Pons (tissue), 1 donor: Measurements from ENCODE around the gene FBLN7.
A peak's percentile ranks its signal among the peaks of the same experiment; 100 is the strongest.
"Not testable (repeated sequence)": the region's sequence is repeated elsewhere in the genome, so short reads cannot be mapped to it uniquely, and the experiment has no call there.

Experiments
- DNase-seq: peaks from one replicate; pipeline ENCODE4 v3.0.0-alpha.2; 2016; ENCODE audit warnings: low spot score

Gene FBLN7

DNA sequence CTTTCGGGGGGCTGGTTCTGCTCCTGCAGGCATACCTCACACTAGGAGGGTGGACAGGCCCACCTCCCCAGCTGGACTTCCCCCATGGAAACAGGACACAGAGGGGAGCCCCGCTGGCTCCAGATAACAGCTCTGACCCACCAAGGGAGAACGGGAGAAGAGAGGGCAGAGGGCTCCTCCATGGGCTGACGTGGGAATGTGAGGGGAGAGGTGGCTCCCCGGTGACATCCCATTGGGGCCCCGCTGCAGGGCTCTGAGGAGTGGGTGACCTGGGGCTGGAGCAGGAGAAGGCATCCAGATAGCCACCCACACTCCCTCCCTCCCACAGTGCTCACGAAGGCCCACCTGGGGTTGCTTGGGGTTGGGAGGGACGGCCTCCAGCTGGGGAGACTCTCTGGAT, 45.9 kb downstream of the FBLN7 start:
- no peak for DNase-seq

DNA sequence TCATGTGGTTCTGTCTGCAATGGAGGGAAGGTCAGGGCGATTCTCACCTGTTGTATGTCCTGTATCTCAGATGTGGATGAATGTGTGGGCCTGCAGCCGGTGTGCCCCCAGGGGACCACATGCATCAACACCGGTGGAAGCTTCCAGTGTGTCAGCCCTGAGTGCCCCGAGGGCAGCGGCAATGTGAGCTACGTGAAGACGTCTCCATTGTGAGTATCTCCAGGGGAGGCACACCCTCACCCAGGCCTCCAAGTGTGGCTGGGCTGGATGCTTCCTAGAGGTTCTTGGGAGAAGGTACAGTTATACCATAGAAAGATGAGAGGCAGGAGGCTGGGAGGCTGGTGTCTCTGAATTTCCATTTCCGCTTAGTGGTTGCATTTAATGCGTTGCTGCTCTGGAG, 46.9 kb downstream of the FBLN7 start:
- no peak for DNase-seq

DNA sequence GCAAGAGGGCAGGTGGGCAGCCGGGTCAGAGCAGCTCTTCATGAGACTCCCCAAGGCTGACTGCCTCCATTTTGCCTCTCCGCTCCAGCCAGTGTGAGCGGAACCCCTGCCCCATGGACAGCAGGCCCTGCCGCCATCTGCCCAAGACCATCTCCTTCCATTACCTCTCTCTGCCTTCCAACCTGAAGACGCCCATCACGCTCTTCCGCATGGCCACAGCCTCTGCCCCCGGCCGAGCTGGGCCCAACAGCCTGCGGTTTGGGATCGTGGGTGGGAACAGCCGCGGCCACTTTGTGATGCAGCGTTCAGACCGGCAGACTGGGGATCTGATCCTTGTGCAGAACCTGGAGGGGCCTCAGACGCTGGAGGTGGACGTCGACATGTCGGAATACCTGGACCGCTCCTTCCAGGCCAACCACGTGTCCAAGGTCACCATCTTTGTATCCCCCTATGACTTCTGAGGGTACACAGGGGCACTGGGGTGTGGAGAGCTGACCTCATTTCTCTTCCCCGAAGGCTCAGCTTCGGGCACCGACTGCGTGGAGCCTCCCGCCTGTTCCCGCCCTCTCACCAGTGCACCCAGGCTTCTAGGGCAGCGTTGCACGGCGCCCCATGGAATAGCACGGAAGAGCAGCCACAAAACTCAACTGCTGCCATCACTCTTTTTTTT, 49.0 kb downstream of the FBLN7 start:
- no peak for DNase-seq

DNA sequence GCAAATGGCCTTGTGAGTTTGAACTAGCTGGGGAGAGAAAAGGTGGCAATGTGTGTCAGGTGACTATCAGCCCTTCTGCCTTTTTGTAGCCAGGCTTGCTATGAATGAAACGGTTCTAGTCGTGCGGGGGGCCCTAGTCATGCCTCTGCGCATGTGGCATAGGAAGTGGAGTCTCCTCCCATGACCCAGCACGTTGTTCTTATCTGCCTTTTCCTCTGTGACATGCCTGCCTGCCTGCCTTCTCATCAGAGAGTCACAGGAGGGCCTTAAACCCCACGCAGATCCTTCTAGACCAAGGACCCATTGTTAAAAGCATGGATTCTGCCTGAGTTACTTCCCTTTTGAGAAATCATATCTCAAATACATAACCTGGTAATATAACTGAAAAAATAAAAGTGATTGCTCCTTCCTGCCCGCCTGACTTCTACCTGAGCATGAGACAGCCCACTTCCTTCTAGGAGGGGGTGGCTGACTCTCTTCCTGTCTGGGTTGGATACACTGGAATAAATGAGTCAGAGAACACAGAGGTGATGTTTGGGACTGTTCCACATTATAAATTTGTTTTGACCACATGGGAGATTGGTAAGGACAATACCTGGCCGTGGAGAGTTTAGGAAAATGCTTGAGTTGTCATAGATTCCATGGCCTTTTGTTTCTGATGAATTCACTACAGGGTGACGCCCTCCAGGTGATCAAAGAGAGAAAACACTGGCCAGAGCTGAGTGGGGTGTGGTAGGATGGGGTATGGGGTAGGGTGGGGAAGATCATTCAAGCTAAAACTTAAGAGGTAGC, 49.8 kb downstream of the FBLN7 start:
- no peak for DNase-seq

DNA sequence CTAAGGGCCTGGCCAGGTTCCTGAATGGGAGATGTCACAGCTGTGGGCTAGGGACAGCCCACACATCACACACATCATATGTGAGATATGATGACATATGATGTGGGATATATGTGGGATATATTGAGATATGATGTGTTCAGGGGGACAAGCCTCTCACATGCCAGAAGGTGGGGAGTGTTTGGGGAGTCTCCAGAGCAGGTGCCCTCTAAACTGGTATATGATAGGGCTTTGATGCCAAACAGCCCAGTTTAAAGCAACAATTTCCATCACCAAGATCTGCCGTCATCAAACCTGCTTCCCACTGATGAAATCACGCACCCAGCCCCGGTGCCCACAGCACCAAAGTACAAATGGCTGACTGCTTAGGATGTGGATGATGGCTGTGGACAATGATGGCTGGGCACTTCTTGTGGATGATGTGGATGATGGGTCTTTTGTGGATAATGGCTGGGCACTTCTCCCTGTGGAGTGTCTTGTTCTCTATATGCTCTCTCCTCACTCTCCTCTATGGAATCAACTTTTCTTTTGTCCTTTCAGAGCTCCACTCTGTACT, 50.9 kb downstream of the FBLN7 start:
- no peak for DNase-seq

DNA sequence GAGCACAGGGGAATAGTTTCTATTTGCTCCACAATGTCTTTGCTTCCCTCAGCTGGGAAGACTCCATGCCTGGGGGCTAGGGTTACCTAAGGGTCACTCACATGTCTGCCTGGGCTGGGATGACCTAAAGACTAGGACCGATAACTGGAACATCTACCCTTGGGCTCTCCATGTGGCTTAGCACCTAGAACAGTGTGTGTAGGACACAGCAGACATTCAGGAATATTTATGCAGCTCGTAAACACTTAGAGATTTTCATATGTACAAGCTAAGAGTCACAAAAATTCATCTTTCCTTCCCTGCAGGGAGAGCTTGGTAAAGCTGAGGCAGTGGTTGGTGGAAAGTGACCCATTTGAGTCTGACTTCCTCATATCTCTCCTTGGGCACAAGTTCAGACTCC, 55.8 kb downstream of the FBLN7 start:
- DNase-seq = no peak

DNA sequence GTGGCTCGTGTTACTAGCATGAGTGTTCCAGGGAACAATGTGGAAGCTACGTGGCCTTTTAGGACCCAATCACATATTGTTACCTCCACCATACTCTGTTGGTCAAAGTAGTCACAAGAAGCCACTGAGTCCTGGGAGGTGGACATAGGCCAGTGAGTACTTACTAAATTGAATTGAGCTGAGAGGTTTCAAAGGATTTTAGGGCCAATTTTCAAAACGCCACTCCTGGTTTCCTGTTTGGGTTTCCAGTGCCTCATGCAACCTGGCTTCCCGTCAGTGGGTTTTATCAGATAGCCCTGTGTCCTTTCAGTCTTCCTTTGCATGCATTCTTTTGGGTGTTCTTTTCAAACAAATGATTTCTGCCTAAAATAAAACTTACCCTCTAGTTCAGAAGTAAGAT, 56.3 kb downstream of the FBLN7 start:
- DNase-seq = no peak

DNA sequence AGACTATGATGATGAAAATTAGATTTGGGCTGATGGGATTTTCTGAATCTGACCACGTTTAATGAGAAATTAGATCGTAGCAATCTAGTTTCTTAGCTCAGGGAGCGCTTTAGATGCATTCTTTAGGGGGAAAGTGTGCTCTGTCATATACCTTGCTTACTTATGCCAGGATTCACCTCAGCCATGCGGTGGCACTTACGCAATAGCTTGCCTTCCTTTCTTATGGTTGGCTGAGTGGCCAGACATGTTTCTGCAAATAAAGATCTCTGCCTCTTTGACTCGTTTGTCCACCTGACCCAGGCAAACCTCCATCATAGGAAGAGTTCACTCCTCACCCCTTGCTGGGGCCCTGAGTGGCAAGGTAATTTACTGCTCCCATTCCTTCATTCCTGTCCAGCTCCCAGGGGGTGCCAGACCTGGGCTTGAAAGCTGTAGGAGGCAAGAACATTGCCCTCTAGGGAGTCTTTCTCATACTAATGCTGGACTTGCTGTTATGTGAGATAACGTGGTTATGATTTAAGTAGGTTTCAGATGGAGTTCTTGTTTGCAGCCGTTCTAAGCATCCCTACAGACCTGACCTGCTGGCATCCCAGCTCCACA, 57.1 kb downstream of the FBLN7 start:
- no peak for DNase-seq

DNA sequence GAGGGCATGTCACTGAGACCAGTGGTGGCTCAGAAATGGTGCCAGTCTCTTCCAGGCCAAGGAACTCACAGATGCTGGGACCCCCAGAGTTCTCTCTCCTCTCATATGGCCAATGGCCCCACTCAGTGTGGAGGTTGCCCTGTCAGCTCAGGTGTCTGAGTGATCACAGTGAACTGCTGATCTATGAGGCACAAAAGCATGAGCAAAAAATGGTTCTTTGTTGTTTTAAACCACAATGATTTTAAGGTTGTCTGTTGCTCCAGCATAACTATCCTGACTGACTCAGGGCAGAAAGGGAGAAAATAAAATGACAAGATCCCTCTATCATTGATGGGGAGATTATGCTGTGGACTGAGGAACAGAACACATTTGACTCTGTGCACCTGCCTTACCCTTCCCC, 57.8 kb downstream of the FBLN7 start:
- DNase-seq = no peak

DNA sequence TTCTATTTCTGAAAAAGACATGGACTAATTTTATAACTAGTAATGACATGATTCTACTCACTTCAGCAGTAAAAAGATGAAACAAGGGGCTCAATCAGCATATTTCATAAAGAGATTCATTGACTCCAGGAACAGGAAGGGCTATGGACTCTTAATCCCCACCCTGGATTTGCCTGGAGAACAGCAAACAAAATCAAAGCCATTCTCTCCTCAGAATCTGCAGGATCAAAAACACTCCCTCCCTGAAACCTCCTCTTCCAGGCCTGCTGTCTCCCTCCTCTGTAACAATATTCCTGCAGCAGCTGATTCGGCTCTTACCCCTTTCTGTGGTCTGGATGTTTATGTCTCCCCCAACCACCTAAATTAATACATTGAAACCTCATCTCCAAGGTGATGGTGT, 59.7 kb downstream of the FBLN7 start:
- no peak for DNase-seq

DNA sequence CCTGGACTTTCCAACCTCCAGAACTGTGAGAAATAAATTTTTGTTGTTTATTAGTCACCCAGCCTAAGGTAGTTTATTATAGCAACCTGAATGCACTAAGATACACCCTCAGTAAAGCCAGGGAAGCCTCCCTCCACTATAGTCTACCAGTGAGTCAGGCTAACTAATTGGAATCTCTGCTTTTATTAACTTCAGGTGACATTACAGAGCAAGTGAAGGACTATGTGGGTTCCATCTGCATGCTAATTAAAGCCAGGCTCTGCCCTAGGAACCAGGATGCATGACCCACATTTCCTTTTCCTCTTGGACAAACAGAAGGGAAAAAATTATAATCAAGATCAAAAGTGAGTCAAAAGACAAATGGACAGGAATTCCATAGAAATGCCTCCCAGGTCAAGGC, 60.6 kb downstream of the FBLN7 start:
- no peak for DNase-seq

DNA sequence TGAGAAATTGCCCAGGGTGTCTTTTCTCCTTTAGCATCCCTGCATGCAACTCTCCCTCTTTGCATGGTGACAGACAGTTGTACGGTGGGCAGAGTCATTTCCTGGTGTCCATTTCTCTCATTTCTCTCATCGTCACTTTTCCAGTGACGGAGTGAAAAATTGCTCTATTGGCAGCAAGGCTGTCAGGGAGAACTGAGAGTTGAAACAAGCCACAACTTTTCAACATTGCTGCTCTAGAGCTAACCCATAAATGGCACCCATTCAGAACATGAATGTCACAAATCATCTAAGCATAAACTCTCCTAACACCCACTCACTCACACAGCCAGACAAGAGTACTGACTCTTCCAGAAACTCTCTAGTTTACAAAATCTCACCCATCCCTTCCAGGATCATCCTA, 61.0 kb downstream of the FBLN7 start:
- no peak for DNase-seq

DNA sequence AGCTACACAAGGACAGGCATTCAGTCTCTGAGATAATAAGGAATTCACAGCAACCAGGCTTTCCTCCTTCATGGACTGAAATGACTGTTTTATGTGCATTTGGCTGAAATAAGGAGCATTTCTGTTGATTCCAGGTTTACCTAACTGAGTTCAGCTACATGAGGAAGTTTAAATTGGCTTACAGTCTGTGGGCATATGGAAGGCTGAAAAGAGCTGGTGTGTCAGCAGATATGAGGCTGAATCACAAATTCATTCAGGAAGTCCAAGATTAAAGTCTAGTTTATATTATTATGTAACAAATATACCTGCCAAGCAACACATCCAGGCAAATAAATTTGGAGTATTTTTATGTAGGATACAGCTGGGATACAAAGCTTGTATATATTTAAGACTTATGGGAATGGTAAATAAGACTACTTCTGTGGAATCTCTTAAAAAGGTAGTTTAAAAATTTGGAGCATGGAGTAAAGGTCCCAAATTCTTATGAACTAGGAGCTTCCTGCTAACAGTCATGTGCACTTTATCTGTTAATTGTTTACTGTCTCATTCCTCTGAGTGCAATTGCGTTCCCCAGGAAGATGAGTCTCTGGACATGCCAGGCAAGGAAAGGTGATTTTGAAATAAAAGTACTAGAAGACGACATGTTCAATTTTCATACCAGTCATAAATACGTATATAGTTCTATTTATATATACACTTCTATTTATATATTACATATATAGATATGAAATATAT, 63.7 kb downstream of the FBLN7 start:
- DNase-seq = peak; percentile 8

DNA sequence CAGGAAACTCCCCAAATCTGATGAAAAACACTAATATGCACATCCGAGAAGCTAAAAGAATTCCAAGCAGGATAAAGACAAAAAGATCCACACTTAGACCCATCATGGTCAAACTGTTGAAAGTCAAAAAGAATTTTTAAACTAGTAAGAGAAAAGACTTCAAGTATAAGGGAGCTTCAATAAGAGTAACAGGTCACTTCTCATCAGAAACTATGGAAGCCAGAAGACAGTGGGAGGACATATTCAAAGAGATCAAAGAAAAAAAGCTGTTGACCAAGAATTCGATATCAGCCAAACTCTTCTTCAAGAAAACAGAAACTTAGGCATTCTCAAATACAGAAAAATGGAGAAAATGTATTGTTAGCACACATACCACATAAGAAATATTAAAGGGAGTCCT, 66.2 kb downstream of the FBLN7 start:
- no peak for DNase-seq

DNA sequence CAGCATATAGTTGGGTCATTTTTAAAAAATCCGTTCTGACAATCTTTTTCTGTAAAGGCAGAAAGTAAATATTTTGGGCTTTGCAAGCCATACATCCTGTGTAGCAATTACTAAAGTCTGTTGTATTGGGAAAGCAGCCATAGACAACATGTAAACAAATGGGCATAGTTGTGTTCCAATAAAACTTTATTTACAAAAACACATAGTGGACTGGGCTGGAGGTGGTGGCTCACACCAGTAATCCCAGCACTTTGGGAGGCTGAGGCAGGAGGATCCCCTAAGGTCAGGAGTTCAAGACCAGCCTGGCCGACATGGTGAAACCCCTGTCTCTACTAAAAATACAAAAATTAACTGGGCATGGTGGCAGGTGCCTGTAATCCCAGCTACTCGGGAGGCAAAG, 69.7 kb downstream of the FBLN7 start:
- not testable (repeated sequence) for DNase-seq

DNA sequence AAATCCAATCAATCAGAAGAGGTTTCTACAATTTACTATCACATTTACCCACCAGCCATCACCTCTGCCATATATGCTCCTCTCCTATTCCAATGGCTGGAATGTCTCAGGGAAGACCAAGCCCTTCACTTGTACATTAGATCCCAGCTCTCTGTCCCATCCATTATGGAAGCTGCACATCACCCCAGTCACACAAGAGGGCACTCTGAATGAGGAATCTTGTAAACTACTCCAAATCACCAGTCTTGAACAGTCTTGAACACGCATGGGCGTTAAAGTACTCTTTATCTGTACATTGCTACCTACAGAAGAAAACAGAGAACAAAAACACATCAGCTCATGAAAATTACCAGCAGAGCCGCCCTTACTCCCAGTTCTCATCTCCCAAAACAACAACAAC, 78.0 kb downstream of the FBLN7 start:
- peak; percentile 14 for DNase-seq

DNA sequence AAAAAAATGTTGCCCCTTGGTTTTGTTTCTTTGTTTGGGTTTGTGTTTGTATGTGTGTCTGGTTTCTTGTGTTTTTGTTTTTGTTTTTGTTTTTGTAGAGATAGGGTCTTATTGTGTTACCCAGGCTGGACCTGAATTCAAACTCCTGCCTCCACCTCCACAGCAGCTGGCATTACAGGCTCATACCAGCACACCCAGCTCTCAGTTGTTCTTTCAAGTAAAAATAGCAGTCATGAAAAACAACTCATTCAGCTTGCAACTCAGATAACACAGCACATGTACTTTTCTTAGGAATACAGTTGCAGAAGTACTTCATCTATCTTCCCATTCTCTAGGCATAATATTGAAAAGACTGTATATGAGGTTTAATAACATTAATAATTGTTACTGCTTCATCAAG, 79.7 kb downstream of the FBLN7 start:
- no peak for DNase-seq

DNA sequence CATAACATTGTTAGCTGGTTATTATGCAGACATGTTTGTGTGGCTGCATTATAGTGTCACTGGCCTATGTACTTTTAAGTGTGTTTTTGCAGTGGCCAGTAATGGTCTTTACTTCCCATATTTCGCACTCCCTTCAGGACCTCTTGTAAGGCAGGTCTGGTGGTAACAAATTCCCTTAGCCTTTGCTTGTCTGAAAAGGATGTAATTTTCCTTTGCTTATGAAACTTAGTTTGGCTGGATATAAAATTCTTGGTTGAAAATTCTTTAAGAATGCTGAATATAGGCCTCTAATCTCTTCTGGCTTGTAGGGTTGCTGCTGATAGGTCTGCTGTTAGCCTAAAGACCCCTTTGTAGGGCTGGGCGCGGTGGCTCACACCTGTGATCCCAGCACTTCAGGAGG, 82.0 kb downstream of the FBLN7 start:
- DNase-seq = no peak

DNA sequence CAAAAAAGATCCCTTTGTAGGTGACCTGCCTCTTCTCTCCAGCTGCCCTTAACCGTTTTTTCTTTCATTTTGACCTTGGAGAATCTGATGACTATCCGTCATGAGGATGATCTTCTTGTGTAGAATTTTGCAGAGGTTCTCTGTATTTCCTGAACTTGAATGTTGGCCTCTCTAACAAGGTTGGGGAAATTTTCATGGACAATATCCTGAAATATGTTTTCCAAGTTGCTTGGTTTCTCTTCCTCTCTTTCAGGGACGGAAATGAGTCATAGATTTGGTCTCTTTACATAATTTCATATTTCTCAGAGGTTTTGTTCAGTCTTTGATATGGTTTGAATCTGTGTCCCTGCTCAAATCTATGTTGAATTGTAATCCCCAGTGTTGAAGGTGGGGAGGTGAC, 82.6 kb downstream of the FBLN7 start:
- DNase-seq = no peak

DNA sequence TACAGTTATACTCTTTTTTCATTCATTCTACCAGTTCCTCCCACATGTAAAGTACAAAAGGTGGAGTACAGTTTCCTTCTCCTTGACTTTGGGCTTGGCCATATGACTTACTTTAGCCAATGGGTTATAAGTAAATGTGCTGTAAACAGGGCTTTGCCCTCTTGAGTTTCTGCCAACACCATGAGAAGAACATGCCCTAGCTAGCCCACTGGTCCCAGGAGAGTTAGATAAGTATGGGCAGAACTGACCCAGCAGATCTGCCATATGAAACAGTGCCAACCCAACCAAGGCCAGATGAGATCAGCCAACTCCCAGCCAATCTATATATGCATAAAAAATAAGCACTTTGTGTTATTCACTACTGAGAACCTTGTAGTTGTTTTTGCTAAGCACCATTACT, 91.2 kb downstream of the FBLN7 start:
- no peak for DNase-seq

DNA sequence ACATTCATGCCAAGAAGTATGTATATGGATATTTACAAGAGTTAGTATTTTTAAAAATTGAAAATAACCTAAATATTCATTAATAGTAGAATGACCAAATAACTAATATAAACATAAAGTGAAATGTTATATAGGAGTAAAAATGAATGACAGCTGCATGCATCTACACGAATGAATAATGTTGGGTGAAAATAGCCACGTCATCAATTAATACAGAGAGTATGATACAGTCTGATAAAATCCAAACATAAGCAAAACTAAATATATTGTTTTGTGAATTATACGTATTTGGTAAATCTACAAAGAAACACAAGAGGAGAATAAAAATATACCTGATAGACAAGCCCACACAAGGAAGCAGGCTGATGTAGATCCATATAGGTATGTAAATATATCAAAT, 92.2 kb downstream of the FBLN7 start:
- no peak for DNase-seq
